GM10248 (cell line): Measurements from ENCODE around the gene SLC13A1.

Experiments used
- CTCF ChIA-PET: fragments of 300-600 bp; sonication (Branson Sonifier 250); formaldehyde crosslinking; extraction: SDS; loops from one replicate; lab custom pipeline; 2021; ENCODE audit warnings: antibody characterized with exemption; lab: Yijun Ruan, JAX
- POLR2A ChIA-PET: fragments of 350-650 bp; sonication (Branson Sonifier 250); formaldehyde crosslinking; extraction: SDS; loops from one replicate; lab custom pipeline; 2020; ENCODE audit warnings: antibody characterized with exemption; lab: Yijun Ruan, JAX
- DNase-seq: peaks from one replicate; pipeline ENCODE4 v3.0.0; 2012; ENCODE audit errors: extremely low spot score
- TF ChIP-seq, protein P1 (sequence below): IDR thresholded peaks from 2 replicates; pipeline ENCODE4 v1.5.1; 2012; ENCODE audit warnings: mild to moderate bottlenecking, low read depth; ENCODE audit errors: extremely low read depth, missing control alignments, control extremely low read depth

SLC13A1 gene

DNA sequence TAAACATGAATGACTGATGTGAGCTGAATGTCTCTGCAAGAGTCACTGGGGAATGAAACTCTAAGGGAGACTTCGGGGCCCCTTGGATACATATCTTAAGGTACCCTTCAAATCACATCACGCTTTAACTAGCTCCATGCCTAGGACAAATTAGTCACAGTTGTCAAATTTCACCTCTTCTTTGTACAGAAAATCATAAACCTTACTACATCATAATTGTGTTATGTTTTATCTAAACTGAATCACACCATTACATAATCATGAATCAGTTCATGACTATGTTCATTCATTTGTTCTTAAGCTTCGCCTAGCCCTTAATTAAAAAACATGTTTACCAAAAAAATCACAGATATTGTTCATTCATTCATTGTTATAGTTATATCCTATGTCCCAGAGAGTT, 2.1 kb upstream of the SLC13A1 start:
- ChIA-PET POLR2A (no interaction called here), CTCF (no interaction called here)
- no peak for DNase-seq
- TF ChIP-seq, protein P1, sequence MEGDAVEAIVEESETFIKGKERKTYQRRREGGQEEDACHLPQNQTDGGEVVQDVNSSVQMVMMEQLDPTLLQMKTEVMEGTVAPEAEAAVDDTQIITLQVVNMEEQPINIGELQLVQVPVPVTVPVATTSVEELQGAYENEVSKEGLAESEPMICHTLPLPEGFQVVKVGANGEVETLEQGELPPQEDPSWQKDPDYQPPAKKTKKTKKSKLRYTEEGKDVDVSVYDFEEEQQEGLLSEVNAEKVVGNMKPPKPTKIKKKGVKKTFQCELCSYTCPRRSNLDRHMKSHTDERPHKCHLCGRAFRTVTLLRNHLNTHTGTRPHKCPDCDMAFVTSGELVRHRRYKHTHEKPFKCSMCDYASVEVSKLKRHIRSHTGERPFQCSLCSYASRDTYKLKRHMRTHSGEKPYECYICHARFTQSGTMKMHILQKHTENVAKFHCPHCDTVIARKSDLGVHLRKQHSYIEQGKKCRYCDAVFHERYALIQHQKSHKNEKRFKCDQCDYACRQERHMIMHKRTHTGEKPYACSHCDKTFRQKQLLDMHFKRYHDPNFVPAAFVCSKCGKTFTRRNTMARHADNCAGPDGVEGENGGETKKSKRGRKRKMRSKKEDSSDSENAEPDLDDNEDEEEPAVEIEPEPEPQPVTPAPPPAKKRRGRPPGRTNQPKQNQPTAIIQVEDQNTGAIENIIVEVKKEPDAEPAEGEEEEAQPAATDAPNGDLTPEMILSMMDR, result no peak

- no peak for DNase-seq
- CTCF ChIA-PET, result interaction anchor here (0.8 to 1.1 kb wide), 3 partner anchors 9 to 43 kb away, joined by 3 to 4 read pairs (median 4); no protein-coding TSS in a partner anchor
- POLR2A ChIA-PET, result no interaction called here
- TF ChIP-seq, protein P1, result no peak
These were observed 809 bp downstream of the SLC13A1 start for GRCh38 chr7:123198668-123199652.

DNA sequence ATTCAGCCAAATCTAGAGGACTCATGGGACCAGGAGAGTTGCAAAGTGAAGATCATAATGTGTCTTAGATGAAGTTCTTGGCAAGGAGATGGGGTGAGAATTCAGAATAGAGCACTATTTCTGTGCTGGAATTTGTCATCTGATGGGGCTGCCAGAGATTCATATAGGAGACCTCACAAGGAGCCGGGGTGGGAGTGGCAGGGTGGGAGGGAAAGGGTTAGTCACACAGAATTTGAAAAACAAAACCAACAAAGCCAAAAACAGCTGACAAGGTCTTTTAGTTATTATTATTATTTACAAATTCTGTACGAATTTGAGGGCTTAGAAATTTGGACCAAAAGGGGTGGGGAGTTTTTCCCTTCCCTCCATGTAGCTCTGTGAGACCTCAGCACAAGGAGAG, 1.7 kb downstream of the SLC13A1 start:
- POLR2A ChIA-PET, result no interaction called here
- CTCF ChIA-PET, result interaction anchor here (2.4 kb wide), 1 partner anchor 9 kb away, joined by 6 read pairs; no protein-coding TSS in a partner anchor
- no peak for DNase-seq
- TF ChIP-seq, protein P1, result no peak

DNA sequence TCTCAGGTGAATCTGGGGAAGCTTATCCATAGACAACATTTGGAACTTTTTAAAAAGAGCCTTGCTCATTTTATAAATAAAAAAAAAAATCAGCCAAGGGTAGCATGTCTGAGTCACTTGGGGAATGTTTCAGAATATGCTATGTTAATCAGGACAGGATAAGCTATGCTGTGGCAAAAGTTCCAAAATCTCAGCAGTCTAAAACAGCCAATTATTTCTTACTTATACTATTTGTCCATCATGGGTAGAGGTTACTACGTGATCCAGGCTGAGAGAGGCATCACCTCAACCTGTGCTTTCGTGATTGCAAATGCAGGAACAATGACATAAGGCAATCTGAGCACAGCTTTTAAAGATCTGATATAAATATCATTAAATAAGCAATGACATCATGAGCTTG, 6.5 kb downstream of the SLC13A1 start:
- POLR2A ChIA-PET, result no interaction called here
- TF ChIP-seq, protein P1, result no peak
- no peak for DNase-seq
- CTCF ChIA-PET, result no interaction called here

DNA sequence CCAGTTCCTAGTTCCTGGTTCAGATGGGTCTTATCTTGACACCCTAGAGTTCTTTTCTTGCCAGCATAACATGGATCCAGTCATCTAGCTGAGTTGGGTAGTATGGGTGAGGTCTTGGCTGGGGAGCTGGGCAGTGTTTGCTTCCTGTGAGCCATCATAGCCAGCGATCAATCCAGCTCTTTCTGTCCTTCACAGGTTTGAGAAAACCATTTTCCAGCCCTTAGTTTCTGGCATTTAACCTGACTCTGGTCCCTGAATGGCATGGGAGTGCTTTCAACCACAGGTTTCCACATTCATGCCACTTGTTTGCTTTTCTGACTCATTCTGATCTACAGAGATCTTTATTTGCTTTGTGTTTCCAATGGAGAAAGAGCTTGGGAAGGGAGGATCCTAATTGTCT, 8.6 kb downstream of the SLC13A1 start:
- CTCF ChIA-PET, result interaction anchor here (2.2 kb wide), 1 partner anchor 37 kb away, joined by 9 read pairs; no protein-coding TSS in a partner anchor

DNA sequence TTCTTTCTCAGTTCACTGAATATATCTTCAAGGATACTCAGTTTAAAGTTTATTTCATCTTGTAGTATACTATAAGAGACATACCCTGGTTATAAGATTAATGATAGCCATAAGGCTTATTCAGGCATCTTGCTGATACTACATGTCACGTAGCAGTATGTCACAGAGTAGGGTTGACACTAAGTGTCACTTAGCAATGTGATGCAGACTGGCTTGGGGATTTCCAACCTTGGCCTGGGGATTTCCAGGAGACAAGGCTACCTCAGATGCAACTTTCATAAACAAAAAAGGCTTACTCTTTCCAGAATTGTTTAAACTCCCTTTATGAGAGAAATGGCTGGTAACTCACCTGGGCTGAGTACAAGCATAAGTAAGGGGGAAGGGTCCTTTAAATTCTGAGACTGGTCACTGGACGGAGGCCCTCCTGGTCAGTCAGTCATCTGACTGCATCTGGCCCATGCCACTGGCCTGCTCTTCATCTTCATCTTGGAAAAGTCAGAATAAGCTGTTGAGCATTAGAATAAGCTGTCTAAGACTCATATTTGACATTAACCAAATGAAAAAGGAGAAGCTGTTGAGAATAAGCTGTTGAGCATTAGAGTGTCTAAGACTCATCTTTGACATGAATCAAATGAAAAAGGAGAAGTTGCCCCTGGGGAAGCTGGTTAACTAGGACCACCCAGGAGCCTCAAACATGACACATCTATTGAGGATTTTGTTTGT, 9.5 kb downstream of the SLC13A1 start:
- ChIA-PET CTCF (interaction anchor here (2.2 kb wide), 1 partner anchor 36 kb away, joined by 9 read pairs; no protein-coding TSS in a partner anchor), POLR2A (no interaction called here)
- TF ChIP-seq, protein P1, result no peak
- DNase-seq, result peak; percentile 52

More for the DNA sequence above, 8.6 kb downstream of the SLC13A1 start:
- TF ChIP-seq, protein P1, result no peak
- POLR2A ChIA-PET, result no interaction called here
- DNase-seq, result no peak
